ENCODE measurements around the gene CLK3.
"Not testable (repeated sequence)": the region's sequence is repeated elsewhere in the genome, so short reads cannot be mapped to it uniquely, and the experiment has no call there.

CLK3 gene

DNA sequence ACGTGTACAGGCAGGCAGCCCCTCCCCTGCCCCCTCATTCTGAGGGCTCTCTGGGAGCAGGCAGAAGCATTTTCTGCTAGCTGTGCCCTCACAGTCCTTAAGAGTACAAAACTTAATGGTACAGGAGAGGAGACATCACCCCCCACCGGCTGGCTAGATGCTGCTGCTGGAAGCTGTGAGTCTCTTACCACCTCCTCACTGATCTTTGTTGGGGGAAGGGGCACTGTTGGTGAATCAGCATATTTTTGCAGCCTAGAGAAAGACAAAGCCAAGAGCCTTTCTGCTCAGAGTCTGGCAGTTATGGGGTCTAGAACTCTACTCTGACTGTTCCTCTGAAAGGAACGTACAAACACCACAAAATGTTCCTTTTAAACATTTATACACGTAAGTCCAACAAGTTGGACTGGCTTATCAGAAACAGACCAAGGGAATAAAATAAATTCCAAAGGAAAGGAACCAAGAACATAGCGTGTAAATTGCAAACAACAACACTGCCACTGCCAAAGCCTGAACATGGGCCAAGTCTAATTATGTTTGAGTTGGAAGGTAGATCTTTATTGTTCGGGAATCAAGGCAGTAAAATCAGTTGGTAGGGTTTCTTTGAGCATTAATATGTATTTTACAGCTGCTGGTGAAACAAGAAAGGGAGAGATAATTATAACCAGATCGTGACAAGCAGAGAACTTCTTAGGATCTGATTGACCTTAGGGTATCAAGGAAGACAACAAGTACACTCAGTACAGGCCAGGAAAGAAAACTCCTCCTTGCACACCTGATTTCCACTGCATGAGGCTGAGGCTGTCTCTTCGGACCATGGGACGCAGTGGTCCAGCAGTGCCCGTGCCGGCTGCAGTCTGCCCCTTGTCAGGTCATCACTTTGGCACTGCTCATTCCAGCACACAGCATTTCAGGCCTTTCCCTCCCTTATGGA, 27.4 kb downstream of the CLK3 start:
- DNase-seq (ENCODE audit: low read depth) = no peak

DNA sequence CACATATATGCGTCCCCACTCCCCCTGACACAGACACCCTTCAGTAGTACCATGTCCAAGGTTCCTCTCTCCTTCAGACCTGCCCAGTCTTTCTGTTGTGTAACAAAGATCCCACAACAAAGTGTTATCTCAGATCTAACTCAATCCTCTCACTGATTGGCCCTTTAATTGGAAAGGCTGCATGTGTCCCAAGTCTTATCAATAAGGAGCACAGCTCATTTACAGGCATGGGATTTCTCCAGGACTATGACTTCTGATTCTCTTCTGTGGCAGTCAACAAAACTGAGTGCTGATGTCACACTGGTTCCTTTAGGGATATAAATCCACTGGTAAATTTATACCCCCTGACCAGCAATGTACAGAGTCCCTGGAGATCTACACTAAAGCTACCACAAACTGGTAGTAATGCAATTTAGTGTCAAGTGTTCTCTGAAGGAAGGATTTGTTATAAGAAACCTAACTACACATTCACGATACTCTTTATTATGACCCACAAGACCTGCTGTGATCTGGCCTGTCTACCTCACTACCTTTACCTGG, 28.1 kb downstream of the CLK3 start:
- DNase-seq (ENCODE audit: low read depth) = no peak

DNA sequence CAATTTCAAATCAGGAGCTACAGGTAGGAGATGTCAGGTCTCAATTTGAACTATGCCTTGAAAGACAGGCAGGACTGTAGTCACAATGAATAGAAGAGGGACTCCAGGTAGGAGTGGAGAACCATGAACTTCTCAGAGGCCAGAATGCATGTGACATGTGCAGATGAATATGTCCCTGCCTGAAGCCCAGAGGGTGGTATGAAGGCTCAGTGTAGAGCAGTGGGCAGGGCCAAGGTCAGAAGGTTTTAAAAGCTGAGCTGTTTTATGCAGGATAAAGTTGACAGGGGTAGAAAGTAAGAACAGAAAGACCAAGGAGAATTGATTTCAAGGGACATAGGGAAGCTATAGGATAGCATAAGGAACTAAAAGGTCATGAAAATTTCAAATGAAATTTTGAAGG, 30.8 kb downstream of the CLK3 start:
- no peak for DNase-seq (ENCODE audit: low read depth)

DNA sequence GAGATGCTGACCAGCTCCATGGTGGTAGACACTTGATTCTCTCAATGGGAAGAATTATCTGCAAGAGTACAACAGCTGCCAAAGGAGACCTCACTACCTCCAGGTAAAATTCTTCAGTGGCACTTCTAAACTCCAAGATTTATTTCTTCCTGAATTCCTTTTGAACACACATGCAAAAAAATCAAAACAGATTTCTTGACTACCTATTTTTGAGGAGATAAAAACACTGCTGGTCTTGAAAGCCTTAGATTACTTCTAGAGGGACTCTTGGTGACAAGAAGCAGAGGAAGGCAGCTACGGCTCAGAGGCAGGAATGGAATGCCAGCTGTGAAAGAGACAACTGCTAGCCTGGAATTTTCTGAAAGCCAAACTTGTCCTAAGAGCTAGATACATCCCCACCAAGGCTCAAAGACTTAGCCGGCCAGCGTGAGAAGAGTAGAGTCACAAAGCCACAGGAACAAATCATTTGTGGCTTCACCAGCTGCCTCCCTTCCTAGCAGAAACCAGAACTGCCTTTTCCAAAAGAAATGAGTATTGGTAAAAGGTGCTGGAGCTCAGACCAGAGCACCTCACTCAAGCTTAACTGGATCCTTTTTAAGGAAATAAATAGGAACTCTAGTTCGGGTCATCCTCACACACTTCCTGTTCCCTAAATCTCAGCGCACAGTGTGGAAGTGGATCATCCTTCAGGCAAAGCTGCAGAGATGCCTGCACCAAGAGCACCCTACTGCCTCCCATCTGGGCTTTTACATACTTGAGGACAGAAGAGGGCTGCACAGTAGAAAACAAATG, 32.6 kb downstream of the CLK3 start:
- DNase-seq (ENCODE audit: low read depth) = no peak

DNA sequence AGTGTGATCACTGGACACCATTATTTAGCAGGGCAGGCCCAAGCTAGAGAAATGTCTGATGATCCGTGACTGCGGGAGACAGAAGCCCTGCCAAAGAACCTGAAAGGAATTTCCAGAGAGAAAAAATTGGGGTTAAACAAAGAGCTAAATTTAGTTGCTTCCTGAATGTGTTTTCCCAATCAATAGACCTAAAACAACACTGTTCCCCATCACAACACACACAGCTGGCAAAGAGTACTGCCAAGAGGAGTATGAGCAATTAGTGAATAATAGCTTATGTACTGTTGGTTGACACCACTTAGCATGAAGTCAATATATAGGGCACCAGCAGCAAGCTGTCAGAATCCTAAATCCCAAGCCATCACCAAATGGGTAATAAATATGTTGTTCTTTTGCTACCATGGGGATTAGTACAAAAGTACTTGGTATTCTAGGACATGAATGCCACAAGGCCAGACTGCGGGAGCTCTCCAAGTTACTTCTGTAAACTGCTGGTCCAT, 35.7 kb downstream of the CLK3 start:
- no peak for DNase-seq (ENCODE audit: low read depth)

DNA sequence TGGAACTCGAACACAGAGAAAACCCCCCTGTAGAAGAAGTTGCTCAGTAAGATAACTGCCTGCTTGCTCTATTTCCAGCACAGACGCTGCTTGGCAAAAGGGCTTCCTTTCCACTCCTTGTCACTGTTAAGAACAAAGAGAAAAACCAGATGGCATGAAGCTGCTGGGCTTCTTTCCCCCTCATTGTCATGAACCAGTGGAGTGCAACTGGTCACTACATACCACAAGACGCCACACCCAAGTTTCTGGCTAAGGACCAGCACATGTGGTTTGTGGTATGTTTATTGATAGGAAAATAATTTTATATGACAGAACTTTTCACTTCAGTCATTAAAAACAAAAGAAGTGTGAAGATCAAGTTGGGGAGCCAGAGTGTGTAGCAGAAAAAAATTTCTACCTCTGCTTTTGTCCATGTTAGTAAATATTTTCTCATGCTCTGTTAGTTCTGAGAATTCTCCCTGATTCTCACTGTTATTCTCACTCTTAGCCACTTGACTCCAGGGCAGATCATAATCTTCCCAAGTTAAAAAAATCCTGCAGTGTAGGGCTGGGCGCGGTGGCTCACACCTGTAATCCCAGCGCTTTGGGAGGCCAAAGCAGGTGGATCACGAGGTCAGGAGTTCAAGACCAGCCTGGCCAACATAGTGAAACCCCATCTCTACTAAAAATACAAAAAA, 37.9 kb downstream of the CLK3 start:
- peak; percentile 41 for DNase-seq (ENCODE audit: low read depth)

DNA sequence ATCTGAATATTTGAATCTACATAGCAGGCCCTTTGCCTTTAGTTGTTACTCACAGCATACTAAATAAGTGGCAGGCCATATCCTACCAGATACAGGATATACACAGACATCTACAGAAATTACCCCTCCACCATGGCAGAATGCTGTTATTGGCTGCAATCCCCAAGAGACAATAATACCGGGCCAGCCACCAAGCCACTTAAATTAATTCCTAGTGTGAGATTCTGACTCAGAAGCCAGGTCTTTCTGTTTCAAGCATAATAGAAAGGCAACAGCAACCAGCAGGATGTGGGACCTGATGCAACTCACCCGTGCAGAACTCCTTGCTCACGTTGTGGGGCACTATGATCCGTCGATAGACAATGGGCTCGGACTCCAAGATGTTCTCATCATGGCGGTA, 39.8 kb downstream of the CLK3 start:
- DNase-seq (ENCODE audit: low read depth) = no peak

DNA sequence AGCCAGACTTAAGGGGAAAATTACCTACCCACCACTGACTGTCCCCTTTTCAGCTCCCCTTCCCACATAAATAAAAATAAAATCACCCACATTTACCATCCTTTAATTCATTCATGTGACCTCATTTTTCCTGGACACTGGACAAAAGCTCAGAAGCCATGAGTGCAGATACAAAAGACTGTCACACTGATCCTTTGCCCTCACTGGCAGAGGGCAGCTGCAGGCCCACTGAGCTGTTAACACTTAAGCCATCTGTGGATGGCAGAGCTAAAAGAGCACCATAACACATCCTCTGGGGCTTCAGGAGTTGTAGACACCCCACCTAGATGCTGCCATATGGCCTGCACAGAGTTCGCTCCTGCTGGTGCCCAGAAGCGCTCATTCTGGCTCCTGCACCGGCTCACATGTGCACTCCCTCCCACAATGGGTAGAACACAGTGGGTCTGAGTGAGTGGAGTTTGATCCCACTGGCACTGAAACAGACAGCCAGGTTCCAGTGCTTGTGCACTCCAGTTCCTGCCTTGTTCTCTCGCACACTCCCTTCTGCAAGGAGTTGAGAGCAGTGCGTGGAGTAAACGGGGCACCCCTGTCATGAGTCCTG, 41.4 kb downstream of the CLK3 start:
- DNase-seq (ENCODE audit: low read depth) = no peak

DNA sequence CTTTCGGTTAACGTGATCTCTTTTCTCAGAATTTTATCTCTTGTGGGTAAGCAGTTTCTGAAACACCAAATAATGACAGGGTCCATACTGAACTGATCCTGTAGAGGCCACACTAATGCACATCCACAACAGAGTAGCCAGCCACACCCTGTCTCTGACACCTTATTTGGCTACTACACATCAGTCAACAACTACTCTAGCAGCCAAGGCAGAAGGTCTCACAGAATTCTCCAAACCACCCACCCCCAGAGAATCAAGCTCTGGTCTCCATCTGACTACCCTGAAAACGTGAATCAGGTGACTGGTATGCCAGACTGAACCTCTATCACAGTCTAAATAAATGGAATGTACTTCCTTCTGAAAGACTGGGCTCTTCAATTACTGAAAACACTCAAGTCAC, 42.2 kb downstream of the CLK3 start:
- no peak for DNase-seq (ENCODE audit: low read depth)

DNA sequence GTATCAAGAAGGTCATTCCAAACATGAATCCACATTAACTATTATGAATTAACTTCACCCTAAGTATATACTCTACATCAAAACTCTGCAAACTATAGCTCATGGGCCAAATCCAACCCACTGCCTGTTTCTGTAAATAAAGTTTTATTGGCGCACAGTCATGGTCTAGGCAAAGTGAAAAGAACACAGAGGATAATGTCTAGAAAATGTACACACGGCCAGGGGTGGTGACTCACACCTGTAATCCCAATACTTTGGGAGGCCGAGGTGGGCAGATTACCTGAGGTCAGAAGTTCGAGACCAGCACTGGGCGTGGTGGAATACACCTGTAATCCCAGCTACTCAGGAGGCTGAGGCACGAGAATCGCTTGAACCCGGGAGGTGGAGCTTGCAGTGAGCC, 45.6 kb downstream of the CLK3 start:
- DNase-seq (ENCODE audit: low read depth) = not testable (repeated sequence)

DNA sequence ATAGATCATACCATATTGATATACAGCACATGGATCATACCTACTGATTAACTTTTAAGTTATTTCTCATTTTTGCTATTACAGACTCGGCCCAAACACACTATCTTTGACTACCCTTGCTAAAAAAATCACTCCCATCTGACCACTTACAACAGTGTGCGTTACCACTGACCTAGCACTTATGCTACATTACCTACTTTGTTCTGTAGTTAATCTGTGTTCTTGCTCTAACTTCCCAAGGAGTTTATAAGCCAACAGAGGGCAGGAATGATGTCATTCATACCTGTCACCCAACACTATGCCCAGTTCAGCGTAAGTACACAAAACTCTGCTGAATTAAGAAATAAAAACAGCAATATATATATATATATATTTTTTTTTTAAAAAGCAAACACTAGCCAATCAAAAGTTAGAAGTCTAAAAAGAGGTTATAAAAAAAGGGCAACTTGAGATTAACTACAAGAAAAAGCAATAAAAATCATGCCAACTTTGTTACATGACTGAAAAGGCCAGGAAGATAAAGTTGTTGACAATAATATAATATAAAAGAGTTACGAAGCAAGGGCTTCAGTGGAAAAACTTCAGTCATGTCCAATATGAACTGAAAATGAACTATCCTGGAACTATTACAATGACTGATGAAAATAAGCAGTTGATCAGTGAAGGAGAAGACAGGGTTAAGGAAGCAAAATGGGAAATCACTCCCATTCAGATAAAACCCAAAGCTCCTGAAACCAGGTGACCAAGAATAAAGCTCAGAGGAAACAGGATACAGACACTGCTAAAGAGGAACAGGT, 46.6 kb downstream of the CLK3 start:
- no peak for DNase-seq (ENCODE audit: low read depth)

DNA sequence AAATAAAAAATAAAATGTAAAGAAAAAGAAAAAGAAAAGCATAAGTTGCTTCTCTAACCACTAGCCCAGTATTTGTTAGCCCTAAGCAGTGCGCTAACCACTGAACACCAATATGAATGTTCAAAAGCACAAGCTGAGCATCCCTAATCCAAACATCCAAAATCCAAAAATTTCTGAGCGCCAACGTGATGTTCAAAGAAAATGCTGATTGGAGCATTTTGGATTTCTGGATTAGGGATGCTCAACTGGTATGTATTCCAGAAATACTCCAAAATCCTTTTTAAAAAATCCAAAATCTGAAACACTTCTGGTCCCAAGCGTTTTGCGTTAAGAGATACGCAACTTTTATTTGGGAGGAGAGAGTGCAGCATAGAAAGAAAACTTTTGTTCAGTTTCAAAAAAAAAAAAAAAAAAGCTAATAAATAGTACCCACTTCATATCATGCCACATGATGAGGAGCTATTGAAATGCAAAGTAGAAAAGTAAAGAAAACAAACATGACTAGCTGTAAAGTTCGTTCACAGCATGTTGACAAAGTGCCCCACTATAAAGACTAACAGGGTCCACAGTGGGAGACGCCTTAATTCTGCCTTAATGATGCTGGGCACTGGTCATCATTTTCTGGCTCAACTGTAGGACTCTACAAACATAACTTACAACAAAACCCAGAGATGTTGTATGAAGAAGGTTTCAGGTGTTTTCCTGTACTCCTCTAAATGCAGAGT, 47.8 kb downstream of the CLK3 start:
- DNase-seq (ENCODE audit: low read depth) = no peak

DNA sequence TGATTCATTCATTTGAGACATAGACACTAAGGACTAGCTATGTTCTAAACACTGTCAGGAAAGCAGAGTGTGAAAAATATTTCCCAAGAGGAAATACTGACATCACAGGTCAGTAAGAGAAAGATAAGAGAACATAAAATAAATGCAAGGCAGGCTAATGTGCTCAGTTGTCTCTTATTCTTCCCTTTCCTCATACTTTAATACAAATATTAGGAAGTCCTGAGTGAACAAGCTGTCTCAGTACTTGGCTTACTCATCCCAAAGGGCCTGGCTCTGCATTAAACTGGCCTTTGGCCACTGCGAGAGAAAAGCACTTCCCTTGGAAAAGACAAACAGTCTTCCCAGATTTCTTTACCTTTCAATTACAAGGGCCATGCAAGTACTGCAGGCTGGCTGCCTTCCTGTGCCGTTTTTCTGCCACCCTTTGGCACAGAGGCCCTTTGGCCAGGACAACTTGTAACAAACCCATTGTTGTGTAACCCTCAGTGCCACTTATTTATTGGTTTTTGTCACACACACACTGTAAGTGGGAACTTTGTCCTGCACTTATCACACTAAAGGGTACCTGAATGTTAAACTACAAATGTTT, 48.5 kb downstream of the CLK3 start:
- DNase-seq (ENCODE audit: low read depth) = no peak

DNA sequence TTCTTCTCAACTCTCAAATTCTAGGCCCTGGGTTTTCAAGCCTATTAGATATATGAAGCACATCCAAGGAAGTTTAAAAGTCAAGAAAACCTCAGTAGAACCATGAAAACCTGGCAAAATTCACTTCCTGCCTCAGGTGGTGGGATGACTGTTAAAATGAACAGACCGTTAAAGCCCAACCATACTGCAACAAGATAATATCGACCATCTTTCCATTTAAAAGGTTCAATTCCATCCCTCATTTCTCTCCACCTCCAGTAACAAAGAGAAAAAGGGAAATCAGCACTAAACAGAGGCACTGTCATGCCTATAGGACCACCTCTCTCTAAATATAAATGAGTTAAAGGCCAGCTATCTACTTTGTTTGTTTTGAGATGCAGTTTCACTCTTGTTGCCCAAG, 49.0 kb downstream of the CLK3 start:
- no peak for DNase-seq (ENCODE audit: low read depth)

DNA sequence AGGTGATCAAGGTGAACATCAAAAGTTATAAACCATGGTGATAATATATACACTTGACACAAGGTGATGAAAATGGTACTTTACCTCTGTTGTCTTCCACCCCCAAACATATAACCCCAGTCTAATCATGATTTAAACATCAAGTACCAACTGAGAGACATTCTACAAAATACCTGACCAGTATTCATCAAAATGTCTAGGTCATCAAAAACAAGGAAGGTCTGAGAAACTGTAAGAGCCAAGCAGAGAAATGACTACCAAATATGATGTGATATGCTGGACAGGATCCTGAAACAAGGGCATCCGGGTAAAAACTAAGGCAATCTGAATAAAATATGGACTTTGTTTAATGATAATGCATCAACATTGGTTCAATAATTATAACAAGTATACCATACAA, 52.3 kb downstream of the CLK3 start:
- no peak for DNase-seq (ENCODE audit: low read depth)

DNA sequence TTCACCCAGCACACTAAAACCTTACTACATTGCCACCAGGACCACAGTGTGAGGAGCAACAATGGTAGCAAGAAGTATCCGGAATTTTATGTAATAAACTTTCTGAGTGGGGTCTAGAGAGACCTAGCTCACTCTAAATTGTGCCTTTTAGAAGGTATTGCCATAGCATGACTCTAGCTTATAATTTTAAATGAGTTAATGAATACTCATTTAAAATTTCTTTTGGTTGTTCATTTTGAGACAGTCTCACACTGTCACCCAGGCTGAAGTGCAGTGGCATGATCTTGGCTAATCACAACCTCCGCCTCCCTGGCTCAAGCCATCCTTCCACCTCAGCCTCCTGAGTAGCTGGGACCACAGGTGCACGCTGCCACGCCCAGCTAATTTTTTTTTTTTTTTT, 54.0 kb downstream of the CLK3 start:
- DNase-seq (ENCODE audit: low read depth) = no peak

DNA sequence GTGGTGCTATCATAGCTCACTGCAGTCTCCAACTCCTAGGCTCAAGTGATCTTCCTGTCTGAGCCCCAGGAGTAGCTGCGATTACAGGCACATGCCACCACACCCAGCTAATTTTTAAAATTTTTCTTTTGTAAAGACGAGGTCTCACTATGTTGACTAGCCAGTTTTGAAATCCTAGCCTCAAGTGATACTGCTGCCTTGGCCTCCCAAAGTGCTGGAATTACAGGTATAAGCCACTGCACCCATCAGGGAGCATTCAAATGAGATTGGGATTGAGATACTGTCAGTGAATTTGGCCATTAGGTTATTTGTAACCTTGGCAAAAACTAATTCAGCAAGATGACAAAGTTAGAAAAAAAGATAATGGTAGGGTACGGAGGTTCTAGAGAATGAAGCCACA, 58.5 kb downstream of the CLK3 start:
- DNase-seq (ENCODE audit: low read depth) = no peak

DNA sequence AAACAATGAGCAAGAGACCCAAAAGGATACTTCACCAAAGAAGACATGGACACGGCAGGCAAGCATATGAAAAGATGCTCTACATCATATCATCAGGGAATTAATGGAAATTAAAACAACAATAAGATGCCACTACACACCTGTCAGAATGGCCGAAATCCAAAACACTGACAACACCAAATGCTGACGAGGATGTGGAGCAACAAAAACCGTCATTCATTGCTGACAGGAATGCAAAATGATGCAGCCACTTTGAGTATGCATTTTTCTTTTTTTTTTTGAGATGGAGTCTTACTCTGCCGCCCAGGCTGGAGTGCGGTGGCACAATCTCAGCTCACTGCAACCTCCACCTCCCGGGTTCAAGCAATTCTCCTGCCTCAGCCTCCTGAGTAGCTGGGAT, 61.2 kb downstream of the CLK3 start:
- no peak for DNase-seq (ENCODE audit: low read depth)
